NCI-H69 (cell line): ENCODE measurements around the gene PEA15.

Experiments used
- DNase-seq: peaks from one replicate; lab custom pipeline; 2025; lab: John Stamatoyannopoulos, UW

Gene PEA15, protein sequence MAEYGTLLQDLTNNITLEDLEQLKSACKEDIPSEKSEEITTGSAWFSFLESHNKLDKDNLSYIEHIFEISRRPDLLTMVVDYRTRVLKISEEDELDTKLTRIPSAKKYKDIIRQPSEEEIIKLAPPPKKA

DNA sequence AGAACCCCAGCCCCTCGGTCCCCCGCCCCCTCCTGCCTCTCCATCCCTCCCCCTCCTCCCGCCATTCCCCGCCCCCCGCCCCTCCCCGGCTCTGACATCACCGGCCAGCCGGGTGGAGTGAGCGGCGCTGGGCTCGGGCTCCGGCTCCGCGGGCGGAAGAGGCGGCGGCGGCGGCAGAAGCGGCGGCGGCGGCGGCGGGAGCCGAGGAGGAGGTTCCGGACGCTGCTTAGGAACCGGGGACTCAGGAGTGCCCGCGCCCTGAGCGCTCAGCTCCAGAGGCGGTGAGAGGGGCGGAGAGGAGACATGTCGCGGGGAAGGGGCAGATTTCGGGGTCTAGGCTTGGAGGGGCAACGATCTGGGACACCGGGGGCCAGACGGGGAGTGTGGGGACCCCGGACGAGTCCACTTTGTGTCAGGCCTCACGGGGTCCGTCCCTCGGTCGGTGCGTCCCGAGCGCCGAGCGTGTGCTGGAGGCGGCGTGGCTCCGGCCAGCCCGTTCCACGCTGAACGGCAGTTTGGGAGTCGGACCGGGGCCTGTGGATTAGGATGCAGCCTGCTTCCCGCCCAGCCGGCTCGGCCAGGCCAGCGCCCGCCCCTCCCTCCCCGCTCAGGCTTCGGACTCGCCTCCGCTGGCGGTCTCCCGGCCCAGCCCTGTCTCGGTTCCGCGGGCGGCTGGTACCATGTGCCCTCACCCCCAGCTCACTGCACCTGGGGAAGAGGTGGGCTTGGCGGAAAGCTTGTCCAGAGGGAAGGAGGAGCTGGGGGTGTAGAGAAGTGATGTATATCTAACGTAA lies at the start of gene PEA15:
PEA15 (plus strand) TSS at position 143 of the 794 bp plus-strand sequence. CDS start 6,161 bp downstream, outside the sequence.
- peak; percentile 89 for DNase-seq

DNA sequence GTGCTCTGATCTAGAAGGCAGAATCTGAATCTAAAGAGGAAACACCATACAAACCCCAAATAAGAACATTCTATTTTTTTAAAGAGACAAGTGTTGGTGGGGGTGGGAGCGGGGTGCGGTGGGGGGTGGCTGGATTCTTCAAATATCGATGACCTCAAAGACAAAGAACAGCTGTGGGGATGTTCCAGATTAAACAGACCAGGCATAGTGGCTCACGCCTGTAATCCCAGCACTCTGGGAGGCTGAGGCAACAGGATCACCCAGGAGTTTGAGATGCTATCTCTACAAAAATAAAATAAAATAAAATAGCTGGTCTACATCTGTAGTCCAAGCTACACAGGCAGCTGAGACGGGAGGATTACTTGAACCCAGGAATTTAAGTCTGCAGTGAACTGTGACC lies 48.8 kb upstream of the PEA15 start:
- no peak for DNase-seq

DNA sequence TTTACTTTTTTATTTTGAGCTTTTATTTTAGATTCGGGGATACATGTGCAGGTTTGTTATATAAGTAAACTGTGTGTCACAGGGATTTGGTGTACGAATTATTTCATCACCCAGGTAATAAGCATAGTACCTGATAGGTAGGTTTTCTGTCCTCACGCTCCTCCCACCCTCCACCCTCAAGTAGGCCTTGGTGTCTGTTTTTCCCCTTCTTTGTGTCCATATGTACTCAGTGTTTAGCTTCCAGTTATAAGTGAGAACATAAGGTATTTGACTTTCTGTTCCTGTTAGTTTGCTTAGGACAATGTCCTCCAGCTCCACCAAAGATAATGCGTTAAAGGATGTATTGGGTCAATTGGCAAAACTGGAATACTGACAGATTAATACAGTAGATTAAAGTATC lies 48.0 kb upstream of the PEA15 start:
- no peak for DNase-seq

DNA sequence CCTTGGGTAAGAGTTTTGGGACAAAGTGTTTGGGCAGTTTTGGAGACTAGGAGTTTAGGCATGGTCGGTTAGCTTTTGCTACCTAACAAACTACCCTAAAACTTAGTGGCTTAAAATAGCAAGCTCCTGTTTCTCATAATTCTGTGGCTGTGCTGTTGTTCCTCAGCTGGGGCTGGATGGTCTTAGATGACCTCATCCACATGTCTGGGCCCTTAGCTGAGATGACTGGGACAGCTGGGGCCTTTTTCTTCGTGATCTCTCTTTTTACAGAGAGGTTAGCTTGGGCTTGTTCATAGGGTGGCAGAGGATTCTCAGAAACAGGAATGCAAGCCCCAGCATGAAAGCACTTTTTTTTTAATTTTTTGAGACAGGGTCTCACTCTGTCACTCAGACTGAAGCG lies 47.2 kb upstream of the PEA15 start:
- no peak for DNase-seq

DNA sequence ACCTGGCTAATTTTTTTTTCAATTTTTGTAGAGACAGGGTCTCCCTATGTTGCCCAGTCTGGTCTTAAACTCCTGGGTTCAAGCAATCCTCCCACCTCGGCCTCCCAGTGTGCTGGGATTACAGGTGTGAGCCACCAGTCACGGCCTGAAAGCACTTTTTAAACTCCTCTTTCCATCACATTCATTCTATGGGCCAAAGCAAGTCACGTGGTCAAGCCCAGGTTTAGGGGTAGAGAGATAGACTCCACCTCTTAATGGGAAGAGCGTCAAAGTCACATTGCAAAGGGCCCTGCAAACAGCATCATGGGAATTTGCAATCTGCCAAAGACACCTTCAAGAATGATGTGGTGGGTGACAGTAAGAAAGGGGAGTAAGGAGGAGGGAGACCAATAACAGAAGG lies 46.6 kb upstream of the PEA15 start:
- no peak for DNase-seq

DNA sequence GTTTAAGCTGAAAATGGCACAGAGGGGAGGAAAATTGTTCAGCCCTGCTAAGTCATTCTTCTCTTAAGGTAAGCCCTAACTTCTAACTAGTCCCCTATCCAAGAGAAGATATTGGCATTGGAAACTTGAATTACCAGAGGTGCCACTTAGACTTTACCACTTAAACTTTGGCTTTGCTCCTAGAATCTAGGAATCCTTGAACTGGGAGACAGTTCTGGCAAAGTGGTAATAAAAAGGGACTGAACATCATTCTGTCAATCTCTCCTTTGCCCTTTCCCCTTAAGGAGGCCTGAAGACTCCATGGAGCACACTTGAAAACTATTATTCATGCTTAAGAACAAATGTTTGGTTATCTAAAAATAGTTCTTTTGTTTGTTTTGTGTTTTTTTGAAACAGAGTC lies 45.3 kb upstream of the PEA15 start:
- DNase-seq: no peak

DNA sequence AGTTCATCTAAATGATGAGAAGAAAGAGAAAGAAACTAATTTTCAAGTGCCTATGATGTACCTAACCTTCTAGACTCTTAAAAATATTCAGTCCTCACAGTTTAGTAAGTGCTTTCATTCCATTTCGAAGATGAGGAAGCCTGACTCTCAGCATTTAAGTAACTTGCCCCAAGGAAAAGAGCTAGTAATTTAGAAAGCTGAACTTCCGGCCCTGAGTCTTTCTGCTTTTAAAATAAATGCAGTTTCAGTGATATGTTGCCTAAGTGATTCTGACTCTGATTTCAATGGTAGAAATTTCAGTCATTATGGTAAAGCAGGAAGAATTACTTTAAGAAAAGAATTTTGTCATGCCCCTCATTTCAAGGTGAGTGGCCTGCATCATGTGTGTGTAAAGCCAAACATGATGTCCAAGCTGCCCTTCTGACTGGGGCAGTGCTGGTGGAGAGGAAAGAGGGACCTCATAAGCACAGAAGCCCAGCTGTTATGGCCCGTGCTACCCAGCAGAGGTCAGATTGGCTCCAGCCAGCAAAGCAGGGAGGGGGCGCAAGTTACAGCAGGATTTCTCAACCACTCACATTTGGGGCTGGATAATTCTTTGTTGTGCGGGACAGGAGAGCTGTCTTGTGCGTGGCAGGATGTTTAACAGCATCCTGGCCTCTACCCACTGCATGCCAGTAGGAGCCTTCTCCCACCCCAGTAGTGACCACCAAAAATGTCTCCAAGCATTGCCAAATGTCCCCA lies 43.0 kb upstream of the PEA15 start:
- peak; percentile 59 for DNase-seq

DNA sequence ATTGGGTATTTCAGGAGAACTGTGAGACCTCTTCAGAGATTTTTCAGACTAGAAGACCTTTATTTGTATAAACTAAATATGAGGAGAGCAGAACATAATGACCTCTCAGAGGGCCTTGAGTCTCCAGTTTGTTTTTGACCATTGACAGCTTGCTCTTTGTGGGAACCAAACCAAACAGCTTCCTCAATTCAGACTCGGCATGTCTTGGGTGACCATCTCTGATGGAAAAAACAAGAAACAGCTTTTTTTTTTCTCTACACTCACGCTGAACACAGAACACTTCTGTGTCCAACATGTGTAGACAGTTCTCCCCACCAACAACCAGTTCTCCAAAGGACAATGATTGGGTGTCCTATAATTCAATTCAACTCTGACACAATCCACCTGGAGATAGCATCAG lies 42.3 kb upstream of the PEA15 start:
- no peak for DNase-seq

DNA sequence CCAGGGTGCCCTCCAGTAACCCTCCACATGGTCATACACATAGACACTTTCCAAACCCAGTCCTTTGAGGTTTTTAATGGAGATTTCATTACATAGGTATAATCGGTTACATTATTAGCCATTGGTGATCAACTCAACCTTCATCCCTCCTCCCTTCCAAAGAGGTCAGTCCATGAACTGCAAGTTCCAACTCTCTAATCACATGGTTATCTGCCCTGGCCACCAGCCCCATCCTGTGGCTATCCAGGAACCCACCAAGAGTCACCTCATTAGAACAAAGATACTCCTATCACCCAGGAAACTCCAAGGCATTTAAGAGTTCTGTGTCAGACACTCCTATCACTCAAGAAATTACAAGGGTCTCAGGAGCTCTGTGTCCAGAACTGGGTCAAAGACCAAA lies 41.6 kb upstream of the PEA15 start:
- DNase-seq: no peak

DNA sequence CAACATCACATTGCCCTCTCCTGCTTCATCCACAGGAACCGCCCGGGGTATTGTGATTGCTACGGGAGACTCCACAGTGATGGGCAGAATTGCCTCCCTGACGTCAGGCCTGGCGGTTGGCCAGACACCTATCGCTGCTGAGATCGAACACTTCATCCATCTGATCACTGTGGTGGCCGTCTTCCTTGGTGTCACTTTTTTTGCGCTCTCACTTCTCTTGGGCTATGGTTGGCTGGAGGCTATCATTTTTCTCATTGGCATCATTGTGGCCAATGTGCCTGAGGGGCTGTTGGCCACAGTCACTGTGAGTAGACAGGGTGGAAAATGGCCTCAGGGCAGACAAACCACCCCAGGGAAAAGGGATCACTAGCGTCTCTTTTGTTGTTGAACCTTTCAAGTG lies 41.1 kb upstream of the PEA15 start:
- peak; percentile 54 for DNase-seq

DNA sequence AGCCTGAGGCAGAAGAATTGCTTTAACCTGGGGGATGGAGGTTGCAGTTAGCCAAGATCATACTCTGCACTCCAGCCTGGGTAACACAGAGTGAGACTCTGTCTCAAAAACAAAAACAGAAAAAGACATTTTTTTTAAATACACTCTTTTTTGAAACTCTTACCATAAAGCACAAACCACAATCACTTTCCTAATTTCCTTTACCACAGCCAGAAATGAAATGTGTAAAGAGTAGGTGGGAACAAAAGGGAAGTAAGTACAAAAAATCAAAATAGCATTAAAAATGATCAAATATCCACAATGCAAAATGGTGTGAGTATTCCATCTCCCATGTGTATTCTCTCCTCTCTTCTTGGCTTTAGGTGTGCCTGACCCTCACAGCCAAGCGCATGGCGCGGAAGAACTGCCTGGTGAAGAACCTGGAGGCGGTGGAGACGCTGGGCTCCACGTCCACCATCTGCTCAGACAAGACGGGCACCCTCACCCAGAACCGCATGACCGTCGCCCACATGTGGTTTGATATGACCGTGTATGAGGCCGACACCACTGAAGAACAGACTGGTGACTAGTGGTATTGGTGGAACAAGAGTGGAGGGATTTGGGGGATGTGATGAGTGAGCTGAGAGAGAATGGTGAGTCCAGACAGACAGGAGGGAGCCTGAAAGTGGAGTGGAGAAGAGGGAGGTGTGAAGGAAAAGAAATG lies 38.9 kb upstream of the PEA15 start:
- no peak for DNase-seq

DNA sequence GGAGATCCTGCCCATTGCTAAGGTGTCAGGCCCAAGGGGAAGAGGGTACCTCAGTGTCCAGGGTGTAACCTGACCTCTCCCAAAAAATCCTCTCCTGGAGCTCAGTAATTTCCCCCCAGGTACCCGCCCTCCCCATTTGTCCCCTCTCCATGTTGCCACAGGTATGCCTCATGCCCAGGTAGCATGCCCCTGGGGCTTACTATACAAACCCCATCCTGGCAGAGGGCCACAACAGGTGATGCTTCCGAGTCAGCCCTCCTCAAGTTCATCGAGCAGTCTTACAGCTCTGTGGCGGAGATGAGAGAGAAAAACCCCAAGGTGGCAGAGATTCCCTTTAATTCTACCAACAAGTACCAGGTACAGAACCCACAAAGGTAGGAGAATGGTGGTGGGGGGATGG lies 38.1 kb upstream of the PEA15 start:
- peak; percentile 89 for DNase-seq

DNA sequence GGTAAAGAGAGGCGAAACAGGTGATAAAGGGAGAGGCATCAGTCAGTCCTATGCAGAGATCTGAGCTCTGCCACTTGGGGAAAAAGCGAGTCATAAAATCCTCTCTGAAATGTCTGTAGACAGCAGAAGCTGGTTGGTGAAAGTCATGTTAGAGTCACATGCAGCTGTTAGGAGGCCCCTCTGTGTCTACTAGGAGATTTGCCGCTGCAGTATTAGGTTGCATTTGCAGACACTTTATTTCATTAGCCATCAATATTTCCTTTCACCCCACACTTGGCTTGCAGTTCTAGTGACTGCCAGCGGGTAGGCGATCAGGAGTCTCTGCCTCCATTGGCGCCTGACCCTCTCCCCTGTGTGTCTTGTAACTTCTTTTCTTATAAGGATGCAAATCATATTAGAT lies 37.6 kb upstream of the PEA15 start:
- DNase-seq: peak; percentile 56

DNA sequence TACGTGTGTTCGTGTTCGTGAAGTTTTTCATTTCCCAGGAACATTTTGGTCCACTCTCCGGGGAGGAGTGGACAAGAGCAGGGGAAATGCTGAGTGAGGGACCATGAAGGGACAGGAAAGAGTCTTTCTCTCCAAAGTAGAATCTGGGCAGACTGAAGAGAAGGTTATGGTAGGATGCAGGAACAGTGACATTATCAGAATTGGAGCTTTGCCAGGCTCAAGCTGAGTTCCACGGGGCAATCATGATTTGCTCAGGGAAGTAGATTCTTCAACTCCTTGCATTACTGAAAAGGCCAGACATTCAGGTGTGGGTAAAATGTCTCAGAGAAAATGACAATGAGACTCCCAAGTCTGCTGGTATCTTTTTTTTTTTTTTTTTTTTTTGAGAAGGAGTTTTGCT lies 37.2 kb upstream of the PEA15 start:
- peak; percentile 80 for DNase-seq

DNA sequence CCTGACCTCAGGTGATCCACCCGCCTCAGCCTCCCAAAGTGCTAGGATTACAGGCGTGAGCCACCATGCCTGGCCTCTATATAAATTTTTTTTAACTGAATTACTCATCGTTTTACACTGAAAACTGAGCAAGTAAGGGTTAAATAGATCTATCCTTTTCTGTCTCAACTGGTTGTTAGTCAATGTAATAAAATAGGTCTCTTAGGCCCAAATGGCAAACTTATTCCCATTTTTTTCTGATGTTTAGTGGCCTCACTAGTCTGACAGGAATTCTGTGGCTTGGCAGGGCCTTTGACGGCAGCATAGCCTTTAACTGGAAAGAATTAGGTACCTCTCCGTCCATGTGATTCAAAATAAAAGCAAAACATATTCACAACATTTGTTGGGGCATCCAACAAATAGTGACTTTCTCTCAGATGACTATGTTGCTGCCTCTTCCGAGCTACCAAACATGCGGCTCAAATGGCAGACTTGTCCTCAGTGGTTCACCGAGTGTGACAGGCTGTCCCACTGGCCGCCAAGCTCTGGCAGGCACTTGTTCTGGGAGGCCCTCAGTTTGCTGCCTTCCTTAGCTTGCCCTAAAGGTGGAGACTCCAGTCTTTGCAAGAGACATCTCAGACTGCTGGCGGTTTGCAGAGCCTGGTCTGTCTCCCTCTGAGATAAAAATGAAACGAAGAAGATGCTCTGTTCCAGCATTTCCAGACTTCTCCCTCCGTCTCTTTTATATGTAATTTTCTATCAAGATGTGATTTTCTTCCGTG lies 36.4 kb upstream of the PEA15 start:
- DNase-seq: peak; percentile 73

DNA sequence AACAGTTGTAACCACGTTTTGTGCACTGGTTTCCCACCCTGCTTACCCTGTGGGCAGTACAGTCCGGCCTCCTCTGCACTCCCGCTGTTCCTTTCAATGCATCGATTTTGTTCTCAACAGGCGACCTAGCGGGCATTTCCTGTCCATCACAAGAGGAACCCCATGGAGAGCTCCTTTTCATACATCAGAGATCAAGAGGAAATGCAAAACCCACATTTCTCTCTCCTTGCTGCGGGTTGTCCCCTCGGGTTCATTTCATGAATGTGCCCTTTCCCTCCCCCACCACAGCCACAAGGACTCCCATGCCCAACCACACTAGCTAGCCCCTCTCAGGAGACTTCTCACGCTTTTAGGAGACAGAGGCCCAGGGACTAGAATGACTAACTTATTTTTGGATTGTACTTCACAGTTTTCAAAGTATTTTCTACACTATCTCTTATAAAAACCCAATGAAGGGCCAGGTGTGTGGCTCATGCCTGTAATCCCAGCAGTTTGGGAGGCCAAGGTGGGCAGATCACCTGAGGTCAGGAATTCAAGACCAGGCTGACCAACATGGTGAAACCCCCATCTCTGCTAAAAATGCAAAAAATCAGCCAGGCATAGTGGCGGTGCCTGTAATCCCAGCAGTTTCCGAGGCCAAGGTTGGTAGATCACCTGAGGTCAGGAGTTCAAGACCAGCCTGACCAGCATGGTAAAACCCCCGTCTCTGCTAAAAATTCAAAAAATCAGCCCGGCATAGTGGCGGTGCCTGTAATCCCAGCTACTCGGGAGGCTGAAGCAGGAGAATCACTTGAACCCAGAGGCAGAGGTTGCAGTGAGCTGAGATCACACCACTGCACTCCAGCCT lies 35.4 kb upstream of the PEA15 start:
- peak; percentile 99 for DNase-seq

DNA sequence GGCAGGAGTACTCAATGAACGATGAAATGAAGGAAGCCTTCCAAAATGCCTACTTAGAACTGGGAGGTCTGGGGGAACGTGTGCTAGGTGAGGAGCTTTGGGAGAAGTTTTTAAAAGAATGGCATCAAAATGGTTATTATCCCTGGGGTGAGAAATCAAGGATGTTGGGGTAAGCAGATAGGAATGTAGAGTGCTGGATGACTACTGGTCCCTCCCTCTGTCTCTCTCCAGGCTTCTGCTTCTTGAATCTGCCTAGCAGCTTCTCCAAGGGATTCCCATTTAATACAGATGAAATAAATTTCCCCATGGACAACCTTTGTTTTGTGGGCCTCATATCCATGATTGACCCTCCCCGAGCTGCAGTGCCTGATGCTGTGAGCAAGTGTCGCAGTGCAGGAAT lies 33.8 kb upstream of the PEA15 start:
- no peak for DNase-seq

DNA sequence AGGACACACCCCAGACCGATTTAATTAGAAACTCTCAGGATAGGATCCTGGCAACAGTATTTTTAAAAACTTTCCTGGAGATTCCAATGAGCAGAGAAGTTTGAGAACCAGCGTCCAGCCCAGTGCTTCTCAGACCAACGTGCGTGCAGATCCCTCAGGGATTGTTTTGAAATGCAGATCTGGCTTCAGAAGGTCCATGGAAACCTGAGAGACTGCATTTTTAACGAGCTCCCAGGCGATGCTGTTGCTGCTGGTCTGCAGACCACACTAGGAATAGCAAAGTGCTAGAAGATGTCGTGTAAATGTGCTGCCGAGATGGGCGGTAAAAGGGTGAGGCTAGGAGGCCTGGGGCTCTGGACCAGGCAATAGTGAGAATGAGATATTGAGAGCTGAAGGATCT lies 33.2 kb upstream of the PEA15 start:
- no peak for DNase-seq

DNA sequence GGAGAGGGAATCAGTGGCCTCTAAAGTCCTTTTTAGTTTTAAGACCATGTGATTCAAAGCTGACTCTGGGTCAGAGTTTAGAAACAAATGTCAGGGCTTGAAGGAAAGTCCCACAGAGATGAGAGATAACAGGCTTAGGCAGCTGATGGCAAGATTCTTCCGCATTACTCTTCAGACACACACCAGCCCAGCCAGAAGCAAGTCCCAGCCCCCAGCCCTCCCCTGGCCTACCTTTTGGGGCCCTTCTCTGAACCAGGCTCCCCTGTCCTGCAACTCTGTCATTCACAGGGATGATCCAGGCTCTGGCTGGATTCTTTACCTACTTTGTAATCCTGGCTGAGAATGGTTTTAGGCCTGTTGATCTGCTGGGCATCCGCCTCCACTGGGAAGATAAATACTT lies 28.0 kb upstream of the PEA15 start:
- DNase-seq: no peak

DNA sequence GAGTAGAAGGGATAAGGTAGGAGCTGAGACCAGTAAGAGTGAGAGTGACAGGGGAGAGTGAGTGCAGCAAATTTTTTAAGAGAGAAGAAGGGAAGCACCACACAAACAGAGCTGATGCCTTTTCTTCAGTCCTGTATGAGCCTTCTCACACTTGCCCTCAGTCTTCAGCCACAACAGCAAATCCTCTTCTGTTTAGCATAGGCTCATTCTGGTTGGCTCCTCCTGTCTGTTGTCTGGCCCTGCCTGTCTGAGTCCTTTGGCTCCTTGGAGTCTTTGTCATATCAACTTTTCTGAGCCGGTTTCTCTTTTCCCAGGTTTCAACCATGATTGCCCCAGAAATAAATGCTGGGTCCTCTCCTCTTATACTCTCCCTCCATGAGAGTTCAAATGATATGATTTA lies 27.5 kb upstream of the PEA15 start:
- no peak for DNase-seq

DNA sequence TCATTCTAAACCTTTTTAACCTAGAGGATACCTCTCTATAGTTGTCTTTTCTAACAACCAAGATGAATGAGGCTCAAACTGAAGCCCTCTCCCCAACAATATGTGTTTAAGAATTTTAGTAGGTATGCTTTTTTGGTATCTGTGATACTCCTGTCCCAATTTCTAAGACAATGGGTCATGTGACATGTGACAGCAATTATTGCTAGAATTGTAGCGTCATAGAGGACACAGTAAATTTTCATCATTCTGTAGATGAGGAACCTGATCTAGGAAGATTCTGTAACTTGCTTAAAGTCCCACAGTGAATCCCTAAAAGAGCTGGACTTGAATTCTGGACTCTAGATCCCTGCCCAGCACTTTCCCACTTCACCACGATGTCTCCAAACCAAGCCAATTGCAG lies 26.5 kb upstream of the PEA15 start:
- no peak for DNase-seq
